Cardiac muscle cell (in vitro differentiated cells and primary cell): ENCODE results near the gene DDX10. TPM values are rescaled to one million over a fixed set of nuclear protein-coding genes. Genes with fewer than 3 reads are reported as not detected.

Experiments
- DNase-seq, 2 donors: peaks; one replicate each; pipeline versions ENCODE4 v3.0.0 to v3.0.0-alpha.2; 2010 to 2017; ENCODE audit warnings: low read depth in 1 of 2, low spot score in 1 of 2
- H3K27ac ChIP-seq: fragments of 200-600 bp; sonication (generic); 2 replicates; pipeline ENCODE4 v1.5.1; 2016
- H3K27me3 ChIP-seq: fragments of 200-600 bp; sonication (generic); 2 replicates; pipeline ENCODE4 v1.6.0; 2016; ENCODE audit warnings: control low read depth
- H3K36me3 ChIP-seq: fragments of 200-600 bp; sonication (generic); 2 replicates; pipeline ENCODE4 v1.5.1; 2016; ENCODE audit warnings: control low read depth
- H3K4me1 ChIP-seq: fragments of 200-600 bp; sonication (generic); 2 replicates; pipeline ENCODE4 v1.8.1; 2017; ENCODE audit warnings: low read depth, mild to moderate bottlenecking, mixed run types
- H3K4me3 ChIP-seq: fragments of 200-600 bp; sonication (generic); 2 replicates; pipeline ENCODE4 v1.5.1; 2016; ENCODE audit warnings: mild to moderate bottlenecking
- H3K9me3 ChIP-seq: fragments of 200-600 bp; sonication (generic); 2 replicates; pipeline ENCODE4 v1.5.1; 2017; ENCODE audit warnings: low read depth, mild to moderate bottlenecking, control low read depth
- polyA plus RNA-seq: library from polyadenylated mRNA; unstranded; fragments of >200 nt; fragmentation: Nextera tagmentation; extraction: Ambion mirVana; gene quantifications from 2 replicates; pipeline ENCODE4 v1.2.1, GENCODE V29; 2016
- total RNA-seq: library from RNA; depleted of rRNA; stranded (reverse); fragments of >200 nt; gene quantifications from 2 replicates; pipeline ENCODE4 v1.2.3, GENCODE V29; 2016
- TF ChIP-seq, protein P1 (sequence below): IDR thresholded peaks from 2 replicates; pipeline ENCODE4 v1.5.1; 2012; ENCODE audit warnings: low read depth, mild to moderate bottlenecking, low read length

The DDX10 gene
- total and polyA plus RNA-seq, 2 experiments from 2014 or later, result 16.0 to 17.9 TPM

DNA sequence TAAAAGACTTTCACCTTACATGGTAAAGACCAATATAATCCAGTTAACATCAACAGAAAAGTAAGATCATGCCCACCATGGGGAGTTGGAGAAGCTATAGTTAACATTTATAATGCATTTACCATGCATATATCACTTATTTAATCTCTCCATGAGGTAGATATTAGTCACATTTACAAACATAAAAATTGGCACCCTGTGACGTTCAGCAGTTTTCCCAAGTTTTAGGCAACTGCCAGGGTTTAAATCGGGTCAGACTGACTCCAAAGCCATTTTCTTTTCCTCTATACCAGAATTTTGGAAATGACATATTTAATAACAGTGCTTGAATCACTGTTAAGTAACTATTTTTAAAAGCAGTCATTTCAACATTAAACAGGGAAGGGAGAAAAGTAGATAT lies 266.3 kb downstream of the DDX10 start:
- Histone ChIP-seq H3K4me1 (peaks cover 11% of the 10 kb centered on the region), H3K4me3 (no peak overlapping the region), H3K9me3 (no peaks in the 10 kb centered on the region), H3K27ac (no peak overlapping the region), H3K36me3 (no peaks in the 10 kb centered on the region), H3K27me3 (no peaks in the 10 kb centered on the region)
- no peak for DNase-seq
- TF ChIP-seq, protein P1, sequence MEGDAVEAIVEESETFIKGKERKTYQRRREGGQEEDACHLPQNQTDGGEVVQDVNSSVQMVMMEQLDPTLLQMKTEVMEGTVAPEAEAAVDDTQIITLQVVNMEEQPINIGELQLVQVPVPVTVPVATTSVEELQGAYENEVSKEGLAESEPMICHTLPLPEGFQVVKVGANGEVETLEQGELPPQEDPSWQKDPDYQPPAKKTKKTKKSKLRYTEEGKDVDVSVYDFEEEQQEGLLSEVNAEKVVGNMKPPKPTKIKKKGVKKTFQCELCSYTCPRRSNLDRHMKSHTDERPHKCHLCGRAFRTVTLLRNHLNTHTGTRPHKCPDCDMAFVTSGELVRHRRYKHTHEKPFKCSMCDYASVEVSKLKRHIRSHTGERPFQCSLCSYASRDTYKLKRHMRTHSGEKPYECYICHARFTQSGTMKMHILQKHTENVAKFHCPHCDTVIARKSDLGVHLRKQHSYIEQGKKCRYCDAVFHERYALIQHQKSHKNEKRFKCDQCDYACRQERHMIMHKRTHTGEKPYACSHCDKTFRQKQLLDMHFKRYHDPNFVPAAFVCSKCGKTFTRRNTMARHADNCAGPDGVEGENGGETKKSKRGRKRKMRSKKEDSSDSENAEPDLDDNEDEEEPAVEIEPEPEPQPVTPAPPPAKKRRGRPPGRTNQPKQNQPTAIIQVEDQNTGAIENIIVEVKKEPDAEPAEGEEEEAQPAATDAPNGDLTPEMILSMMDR, result no peak

GRCh38 chr11:108933630-108934029 lies 268.8 kb downstream of the DDX10 start:
- H3K27ac ChIP-seq, result no peak overlapping the region
- TF ChIP-seq, protein P1, result no peak
- no peaks in the 10 kb centered on the region for H3K36me3 ChIP-seq

GRCh38 chr11:108934289-108934688 lies 269.4 kb downstream of the DDX10 start:
- H3K9me3 ChIP-seq, result no peaks in the 10 kb centered on the region
- no peaks in the 10 kb centered on the region for H3K36me3 ChIP-seq
- H3K27me3 ChIP-seq, result no peaks in the 10 kb centered on the region
- no peak overlapping the region for H3K4me3 ChIP-seq
- peaks cover 18% of the 10 kb centered on the region for H3K4me1 ChIP-seq
- TF ChIP-seq, protein P1, result no peak
- no peak for DNase-seq
- H3K27ac ChIP-seq, result no peak overlapping the region

More at GRCh38 chr11:108933630-108934029, 268.8 kb downstream of the DDX10 start:
- no peaks in the 10 kb centered on the region for H3K27me3 ChIP-seq
- no peaks in the 10 kb centered on the region for H3K9me3 ChIP-seq
- peak in 1 of 2 donors; percentile 67 for DNase-seq
- no peak overlapping the region for H3K4me3 ChIP-seq
- peaks cover 11% of the 10 kb centered on the region for H3K4me1 ChIP-seq

DNA sequence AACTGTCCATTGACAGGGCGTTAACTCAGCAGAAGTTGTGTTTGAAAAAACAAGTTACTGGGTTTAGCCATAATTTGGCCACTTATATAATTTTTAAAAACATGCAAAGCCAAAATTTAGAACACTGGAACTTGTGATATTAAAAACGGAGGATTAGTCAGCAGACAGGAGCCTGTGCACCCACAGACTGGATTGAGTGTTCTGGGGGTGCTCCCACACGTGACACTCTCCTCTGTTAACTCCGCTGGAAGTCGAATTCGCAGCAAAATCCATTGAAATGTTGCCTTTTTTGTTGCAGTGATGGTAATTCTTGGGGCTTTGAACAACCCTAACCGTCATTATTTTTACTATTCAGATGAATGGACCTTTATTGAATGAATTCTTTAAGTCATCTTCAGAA lies 269.8 kb downstream of the DDX10 start:
- H3K4me1 ChIP-seq, result peaks cover 21% of the 10 kb centered on the region
- H3K27me3 ChIP-seq, result no peaks in the 10 kb centered on the region
- DNase-seq, result no peak
- H3K4me3 ChIP-seq, result no peak overlapping the region
- H3K27ac ChIP-seq, result no peak overlapping the region
- no peaks in the 10 kb centered on the region for H3K9me3 ChIP-seq
- TF ChIP-seq, protein P1, result no peak
- H3K36me3 ChIP-seq, result no peaks in the 10 kb centered on the region

DNA sequence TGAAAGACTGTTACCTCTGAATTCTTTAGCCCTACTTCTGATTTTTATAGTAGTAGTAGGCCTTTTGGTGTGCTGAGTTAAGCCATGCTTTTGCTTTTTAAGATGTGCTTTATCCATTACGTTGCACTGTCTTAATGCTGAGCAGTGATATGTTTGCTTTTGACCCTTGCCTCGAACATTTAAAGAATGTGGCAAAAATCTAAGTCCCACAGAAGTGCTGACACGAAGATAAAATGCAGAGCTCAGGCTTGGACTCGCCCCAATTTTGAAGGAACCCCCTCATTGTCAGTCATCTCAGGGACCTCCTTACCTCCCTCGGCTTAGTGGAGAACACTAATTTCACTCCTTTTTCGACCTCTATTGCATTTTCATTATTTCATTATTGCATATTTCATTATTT lies 272.9 kb downstream of the DDX10 start:
- no peaks in the 10 kb centered on the region for H3K27me3 ChIP-seq
- TF ChIP-seq, protein P1, result no peak
- peak overlapping the region; percentile 16 for H3K27ac ChIP-seq
- peaks cover 5% of the 10 kb centered on the region for H3K36me3 ChIP-seq
- H3K4me3 ChIP-seq, result no peak overlapping the region
- H3K9me3 ChIP-seq, result no peaks in the 10 kb centered on the region
- DNase-seq, result peak in 1 of 2 donors; percentile 57
- peaks cover 21% of the 10 kb centered on the region for H3K4me1 ChIP-seq

- DNase-seq, result no peak
Measured at GRCh38 chr11:108938604-108939003, 273.7 kb downstream of the DDX10 start.

More at GRCh38 chr11:108938604-108939003, 273.7 kb downstream of the DDX10 start:
- TF ChIP-seq, protein P1, result no peak
- Histone ChIP-seq H3K9me3 (no peaks in the 10 kb centered on the region), H3K36me3 (peaks cover 5% of the 10 kb centered on the region), H3K27ac (no peak overlapping the region), H3K4me3 (no peak overlapping the region), H3K4me1 (peaks cover 21% of the 10 kb centered on the region), H3K27me3 (no peaks in the 10 kb centered on the region)
